Measurements from ENCODE around the gene SLC26A9. TPM values are rescaled to one million over a fixed set of nuclear protein-coding genes. Genes with fewer than 3 reads are reported as not detected.

Gene SLC26A9
- polyA plus RNA-seq, 1 of the 3 experiments (the other 2 are of a cell fraction) = not detected

DNA sequence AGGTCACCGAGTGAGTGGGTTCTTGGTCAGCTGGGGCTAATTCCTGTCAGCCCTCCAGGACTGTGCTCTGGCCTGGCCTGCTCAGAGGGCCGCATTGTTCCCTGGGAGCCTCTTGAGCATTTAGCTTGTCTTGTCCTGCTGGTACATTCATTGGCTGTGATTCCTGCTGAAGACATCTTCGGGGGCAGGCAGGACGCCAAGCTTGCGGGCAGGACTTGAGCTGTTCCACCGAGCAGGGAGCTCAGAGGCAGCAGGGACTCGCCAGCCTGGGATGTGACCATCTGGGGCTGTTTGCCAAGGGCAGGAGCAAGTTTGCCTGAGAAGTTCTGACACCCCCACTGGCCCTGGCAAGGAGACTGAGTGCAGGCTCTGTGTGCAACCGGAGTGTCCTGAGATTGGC lies 7.0 kb upstream of the SLC26A9 start:
- Histone ChIP-seq H3F3A (replicated peaks; ENCODE audit: insufficient read depth) (no peaks in the 10 kb centered on the region), H3K27me3 (ENCODE audit: insufficient read depth) (peaks cover 15% of the 10 kb centered on the region; the same call in 1 of the 2 replicates), H3K4me3 (ENCODE audit: low read depth in 2 of 2, low read length in 1 of 2) (no peak overlapping the region), H3K4me1 (ENCODE audit: control insufficient read depth in 1 of 2, insufficient read depth in 2 of 2, low read depth in 1 of 2, low read length in 1 of 2) (peaks cover 0 to 3% of the 10 kb centered on the region in 2 experiments; a peak in 1 of 4 replicates), H3K36me3 (replicated peaks in 1 of 2; ENCODE audit: control insufficient read depth in 1 of 2, insufficient read depth in 2 of 2, low read length in 1 of 2) (no peaks in the 10 kb centered on the region), H3K4me2 (no peak overlapping the region), H3K9me2 (no peaks in the 10 kb centered on the region), H3K9ac (no peak overlapping the region), H4K20me1 (ENCODE audit: insufficient read depth) (no peaks in the 10 kb centered on the region), H3K79me2 (ENCODE audit: insufficient read depth) (no peaks in the 10 kb centered on the region), H3K27ac (ENCODE audit: low read depth in 2 of 2, low read length in 1 of 2) (no peak overlapping the region), H2AFZ (ENCODE audit: low read depth) (no peak overlapping the region), H3K9me3 (no peaks in the 10 kb centered on the region)
- 51% methylated on average over 5 of the region's 8 CpGs for WGBS (ENCODE audit: low lambda C conversion rate)
- POLR2A ChIA-PET = no interaction called here
- no peak for TF ChIP-seq RAD21 (IDR thresholded peaks at IDR 0.05; ENCODE audit: low read length)
- no peak for TF ChIP-seq ELF1 (IDR thresholded peaks at IDR 0.05)
- no peak for TF ChIP-seq EP300 (IDR thresholded peaks at IDR 0.05; ENCODE audit: borderline replicate concordance in 1 of 2, low read depth in 1 of 2, low read length in 1 of 2)
- no peak for TF ChIP-seq FOSL2 (IDR thresholded peaks at IDR 0.05; ENCODE audit: borderline replicate concordance, low read depth)
- TF ChIP-seq ZBTB33 (IDR thresholded peaks at IDR 0.05; ENCODE audit: borderline replicate concordance, low read depth) = no peak
- TF ChIP-seq RCOR1 (IDR thresholded peaks at IDR 0.05; ENCODE audit: low read length) = no peak
- TF ChIP-seq JUND (IDR thresholded peaks at IDR 0.05) = no peak
- TF ChIP-seq GABPA (IDR thresholded peaks at IDR 0.05; ENCODE audit: low read depth) = no peak
- TF ChIP-seq MEF2A (IDR thresholded peaks at IDR 0.05; ENCODE audit: borderline replicate concordance, low read depth) = no peak
- no peak for TF ChIP-seq IRF3 (IDR thresholded peaks at IDR 0.05; ENCODE audit: low read depth, low read length)
- TF ChIP-seq, protein P1, sequence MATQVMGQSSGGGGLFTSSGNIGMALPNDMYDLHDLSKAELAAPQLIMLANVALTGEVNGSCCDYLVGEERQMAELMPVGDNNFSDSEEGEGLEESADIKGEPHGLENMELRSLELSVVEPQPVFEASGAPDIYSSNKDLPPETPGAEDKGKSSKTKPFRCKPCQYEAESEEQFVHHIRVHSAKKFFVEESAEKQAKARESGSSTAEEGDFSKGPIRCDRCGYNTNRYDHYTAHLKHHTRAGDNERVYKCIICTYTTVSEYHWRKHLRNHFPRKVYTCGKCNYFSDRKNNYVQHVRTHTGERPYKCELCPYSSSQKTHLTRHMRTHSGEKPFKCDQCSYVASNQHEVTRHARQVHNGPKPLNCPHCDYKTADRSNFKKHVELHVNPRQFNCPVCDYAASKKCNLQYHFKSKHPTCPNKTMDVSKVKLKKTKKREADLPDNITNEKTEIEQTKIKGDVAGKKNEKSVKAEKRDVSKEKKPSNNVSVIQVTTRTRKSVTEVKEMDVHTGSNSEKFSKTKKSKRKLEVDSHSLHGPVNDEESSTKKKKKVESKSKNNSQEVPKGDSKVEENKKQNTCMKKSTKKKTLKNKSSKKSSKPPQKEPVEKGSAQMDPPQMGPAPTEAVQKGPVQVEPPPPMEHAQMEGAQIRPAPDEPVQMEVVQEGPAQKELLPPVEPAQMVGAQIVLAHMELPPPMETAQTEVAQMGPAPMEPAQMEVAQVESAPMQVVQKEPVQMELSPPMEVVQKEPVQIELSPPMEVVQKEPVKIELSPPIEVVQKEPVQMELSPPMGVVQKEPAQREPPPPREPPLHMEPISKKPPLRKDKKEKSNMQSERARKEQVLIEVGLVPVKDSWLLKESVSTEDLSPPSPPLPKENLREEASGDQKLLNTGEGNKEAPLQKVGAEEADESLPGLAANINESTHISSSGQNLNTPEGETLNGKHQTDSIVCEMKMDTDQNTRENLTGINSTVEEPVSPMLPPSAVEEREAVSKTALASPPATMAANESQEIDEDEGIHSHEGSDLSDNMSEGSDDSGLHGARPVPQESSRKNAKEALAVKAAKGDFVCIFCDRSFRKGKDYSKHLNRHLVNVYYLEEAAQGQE (IDR thresholded peaks at IDR 0.05; ENCODE audit: low read depth, low read length) = no peak
- TF ChIP-seq NRF1 (IDR thresholded peaks at IDR 0.05; ENCODE audit: low read depth, low read length) = no peak
- no peak for TF ChIP-seq FOXM1 (IDR thresholded peaks at IDR 0.05; ENCODE audit: low read depth)
- no peak for TF ChIP-seq USF2 (IDR thresholded peaks at IDR 0.05; ENCODE audit: borderline replicate concordance, low read depth, low read length)
- TF ChIP-seq YY1 (IDR thresholded peaks at IDR 0.05; ENCODE audit: low read depth) = no peak
- no peak for TF ChIP-seq FOXJ3 (CRISPR knock-in tag; IDR thresholded peaks at IDR 0.05)
- TF ChIP-seq SIN3A (IDR thresholded peaks at IDR 0.05; ENCODE audit: borderline replicate concordance, low read depth, low read length) = no peak
- TF ChIP-seq RFX5 (IDR thresholded peaks at IDR 0.05; ENCODE audit: low read length) = no peak
- no peak for TF ChIP-seq USF1 (IDR thresholded peaks at IDR 0.05; ENCODE audit: borderline replicate concordance, low read depth)
- TF ChIP-seq GATA2 (CRISPR knock-in tag; IDR thresholded peaks at IDR 0.05) = no peak
- DNase-seq = no peak
- CTCF ChIA-PET = interaction anchor here (0.6 to 22.3 kb wide), 5 partner anchors 28 to 158 kb away, joined by 3 to 197 read pairs (median 4); no protein-coding TSS in a partner anchor
